ENCODE data around the gene C6orf136. TPM values are rescaled to one million over a fixed set of nuclear protein-coding genes. Genes with fewer than 3 reads are reported as not detected.
"Not testable (repeated sequence)": the region's sequence is repeated elsewhere in the genome, so short reads cannot be mapped to it uniquely, and the experiment has no call there.

The C6orf136 gene
- total RNA-seq, 1 experiment from 2014 or later = 25.4 TPM

DNA sequence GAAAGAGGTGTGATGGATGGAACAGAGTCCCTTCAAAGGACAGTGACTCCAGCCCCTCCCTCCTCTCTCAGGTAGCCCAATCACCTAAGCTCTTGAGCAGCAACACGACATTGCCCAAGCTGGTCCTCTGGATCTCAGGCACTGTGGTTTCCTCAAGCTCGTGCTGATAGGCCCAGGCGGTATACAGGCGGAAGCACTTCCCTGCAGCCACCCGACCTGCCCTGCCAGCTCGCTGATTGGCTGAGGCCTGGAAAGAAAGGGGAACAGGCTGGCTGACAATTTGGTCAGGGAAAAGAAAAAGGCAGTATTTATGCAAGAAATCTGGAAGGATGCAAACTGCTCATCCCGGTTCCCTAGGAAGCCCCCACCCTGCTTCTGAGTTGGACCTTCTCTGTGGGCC, 9.6 kb downstream of the C6orf136 start:
- no peak for DNase-seq
- Histone ChIP-seq H3K4me3 (ENCODE audit: low read depth, low read length) (no peak overlapping the region), H3K36me3 (ENCODE audit: control insufficient read depth, insufficient read depth, low read length) (peaks cover 2% of the 10 kb centered on the region; the same call in 1 of the 2 replicates), H3K4me1 (no peaks in the 10 kb centered on the region), H3K9me3 (no peaks in the 10 kb centered on the region), H3K27me3 (replicated peaks; ENCODE audit: control insufficient read depth, insufficient read depth, low read length) (no peaks in the 10 kb centered on the region)
- ChIA-PET CTCF (no interaction called here), POLR2A (no interaction called here)
- Mint-ChIP-seq H3K27ac (ENCODE audit: unreplicated experiment) (no peak overlapping the region), H3K4me1 (ENCODE audit: low read depth, unreplicated experiment) (no peaks in the 10 kb centered on the region), H3K4me3 (ENCODE audit: unreplicated experiment) (no peak overlapping the region), H3K9me3 (ENCODE audit: unreplicated experiment) (no peaks in the 10 kb centered on the region), H3K27me3 (ENCODE audit: insufficient read depth, unreplicated experiment) (no peaks in the 10 kb centered on the region), H3K36me3 (ENCODE audit: insufficient read depth, unreplicated experiment) (peaks cover 69% of the 10 kb centered on the region)
- BruUV-seq (replicated peaks) = no TSS peak
- TF ChIP-seq, protein P1, sequence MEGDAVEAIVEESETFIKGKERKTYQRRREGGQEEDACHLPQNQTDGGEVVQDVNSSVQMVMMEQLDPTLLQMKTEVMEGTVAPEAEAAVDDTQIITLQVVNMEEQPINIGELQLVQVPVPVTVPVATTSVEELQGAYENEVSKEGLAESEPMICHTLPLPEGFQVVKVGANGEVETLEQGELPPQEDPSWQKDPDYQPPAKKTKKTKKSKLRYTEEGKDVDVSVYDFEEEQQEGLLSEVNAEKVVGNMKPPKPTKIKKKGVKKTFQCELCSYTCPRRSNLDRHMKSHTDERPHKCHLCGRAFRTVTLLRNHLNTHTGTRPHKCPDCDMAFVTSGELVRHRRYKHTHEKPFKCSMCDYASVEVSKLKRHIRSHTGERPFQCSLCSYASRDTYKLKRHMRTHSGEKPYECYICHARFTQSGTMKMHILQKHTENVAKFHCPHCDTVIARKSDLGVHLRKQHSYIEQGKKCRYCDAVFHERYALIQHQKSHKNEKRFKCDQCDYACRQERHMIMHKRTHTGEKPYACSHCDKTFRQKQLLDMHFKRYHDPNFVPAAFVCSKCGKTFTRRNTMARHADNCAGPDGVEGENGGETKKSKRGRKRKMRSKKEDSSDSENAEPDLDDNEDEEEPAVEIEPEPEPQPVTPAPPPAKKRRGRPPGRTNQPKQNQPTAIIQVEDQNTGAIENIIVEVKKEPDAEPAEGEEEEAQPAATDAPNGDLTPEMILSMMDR (IDR thresholded peaks at IDR 0.05; ENCODE audit: insufficient read depth in 1 of 2, low read depth in 1 of 2, low read length in 1 of 2, severe bottlenecking in 1 of 2, unreplicated experiment in 1 of 2) = no peak
- intact Hi-C loops (cut with micrococcal nuclease; ENCODE audit: unreplicated experiment) = no loop called here

DNA sequence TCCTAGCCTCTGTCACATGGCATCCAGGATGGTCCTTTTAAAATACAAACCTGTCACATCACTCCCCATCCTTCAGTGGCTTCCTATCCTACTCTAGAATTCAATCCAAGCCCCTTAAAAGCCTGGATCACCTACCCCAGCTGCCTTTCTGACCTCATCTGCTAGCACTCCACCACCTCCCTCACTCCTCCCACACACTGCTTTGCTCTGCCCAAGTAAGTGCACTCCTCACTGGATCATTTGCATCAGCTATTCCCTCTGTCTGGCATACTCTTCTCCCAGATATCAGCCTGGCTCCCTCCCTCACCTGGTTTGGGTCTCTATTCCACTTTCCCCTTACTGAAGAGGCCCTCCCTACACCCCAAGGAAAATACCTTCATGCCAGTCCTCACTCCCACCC, 10.5 kb downstream of the C6orf136 start:
- H3K27ac Mint-ChIP-seq (ENCODE audit: unreplicated experiment) = no peak overlapping the region

DNA sequence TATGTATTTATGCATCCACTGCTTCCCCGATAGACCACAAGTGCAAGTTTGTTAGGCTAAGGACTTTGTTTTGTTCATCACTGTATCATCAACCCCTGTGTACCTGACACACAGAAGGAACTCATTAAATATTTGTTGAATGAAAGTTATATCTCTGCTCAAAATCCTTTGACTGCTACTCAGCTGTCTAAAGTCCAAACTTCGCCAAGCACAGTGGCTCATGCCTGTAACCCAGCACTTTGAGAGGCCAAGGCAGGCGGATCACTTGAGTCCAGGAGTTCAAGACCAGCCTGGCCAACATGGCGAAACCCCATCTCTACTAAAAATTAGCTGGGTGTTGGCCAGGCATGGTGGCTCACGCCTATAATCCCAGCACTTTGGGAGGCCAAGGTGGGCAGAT, 11.0 kb downstream of the C6orf136 start:
- H3K4me1 ChIP-seq; H3K4me3 Mint-ChIP-seq (ENCODE audit: unreplicated experiment); BruUV-seq (replicated peaks); H3K9me3 Mint-ChIP-seq (ENCODE audit: unreplicated experiment); H3K27ac Mint-ChIP-seq (ENCODE audit: unreplicated experiment); H3K27me3 ChIP-seq (replicated peaks; ENCODE audit: control insufficient read depth, insufficient read depth, low read length); H3K27me3 Mint-ChIP-seq (ENCODE audit: insufficient read depth, unreplicated experiment); intact Hi-C loops (cut with micrococcal nuclease; ENCODE audit: unreplicated experiment); H3K4me1 Mint-ChIP-seq (ENCODE audit: low read depth, unreplicated experiment); H3K4me3 ChIP-seq (ENCODE audit: low read depth, low read length); CTCF ChIA-PET; DNase-seq; H3K9me3 ChIP-seq; POLR2A ChIA-PET; H3K36me3 ChIP-seq (ENCODE audit: control insufficient read depth, insufficient read depth, low read length): not testable (repeated sequence)
- peaks cover 69% of the 10 kb centered on the region for H3K36me3 Mint-ChIP-seq (ENCODE audit: insufficient read depth, unreplicated experiment)

More for the DNA sequence above, 10.5 kb downstream of the C6orf136 start:
- TF ChIP-seq, protein P1 (IDR thresholded peaks at IDR 0.05; ENCODE audit: insufficient read depth in 1 of 2, low read depth in 1 of 2, low read length in 1 of 2, severe bottlenecking in 1 of 2, unreplicated experiment in 1 of 2) = no peak
- Mint-ChIP-seq H3K36me3 (ENCODE audit: insufficient read depth, unreplicated experiment) (peaks cover 69% of the 10 kb centered on the region), H3K4me3 (ENCODE audit: unreplicated experiment) (no peak overlapping the region), H3K27me3 (ENCODE audit: insufficient read depth, unreplicated experiment) (no peaks in the 10 kb centered on the region), H3K9me3 (ENCODE audit: unreplicated experiment) (no peaks in the 10 kb centered on the region), H3K4me1 (ENCODE audit: low read depth, unreplicated experiment) (no peaks in the 10 kb centered on the region)
- Histone ChIP-seq H3K27me3 (replicated peaks; ENCODE audit: control insufficient read depth, insufficient read depth, low read length) (no peaks in the 10 kb centered on the region), H3K36me3 (ENCODE audit: control insufficient read depth, insufficient read depth, low read length) (no peaks in the 10 kb centered on the region; the same call in 1 of the 2 replicates), H3K9me3 (no peaks in the 10 kb centered on the region), H3K4me3 (ENCODE audit: low read depth, low read length) (no peak overlapping the region), H3K4me1 (no peaks in the 10 kb centered on the region)
- ChIA-PET CTCF (no interaction called here), POLR2A (no interaction called here)
- no TSS peak for BruUV-seq (replicated peaks)
- no peak for DNase-seq
- intact Hi-C loops (cut with micrococcal nuclease; ENCODE audit: unreplicated experiment) = no loop called here
